ENCODE measurements around the gene ZFYVE27.
A peak's percentile ranks its signal among the peaks of the same experiment; 100 is the strongest.
"Not testable (repeated sequence)": the region's sequence is repeated elsewhere in the genome, so short reads cannot be mapped to it uniquely, and the experiment has no call there.

The ZFYVE27 gene, protein sequence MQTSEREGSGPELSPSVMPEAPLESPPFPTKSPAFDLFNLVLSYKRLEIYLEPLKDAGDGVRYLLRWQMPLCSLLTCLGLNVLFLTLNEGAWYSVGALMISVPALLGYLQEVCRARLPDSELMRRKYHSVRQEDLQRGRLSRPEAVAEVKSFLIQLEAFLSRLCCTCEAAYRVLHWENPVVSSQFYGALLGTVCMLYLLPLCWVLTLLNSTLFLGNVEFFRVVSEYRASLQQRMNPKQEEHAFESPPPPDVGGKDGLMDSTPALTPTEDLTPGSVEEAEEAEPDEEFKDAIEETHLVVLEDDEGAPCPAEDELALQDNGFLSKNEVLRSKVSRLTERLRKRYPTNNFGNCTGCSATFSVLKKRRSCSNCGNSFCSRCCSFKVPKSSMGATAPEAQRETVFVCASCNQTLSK

DNA sequence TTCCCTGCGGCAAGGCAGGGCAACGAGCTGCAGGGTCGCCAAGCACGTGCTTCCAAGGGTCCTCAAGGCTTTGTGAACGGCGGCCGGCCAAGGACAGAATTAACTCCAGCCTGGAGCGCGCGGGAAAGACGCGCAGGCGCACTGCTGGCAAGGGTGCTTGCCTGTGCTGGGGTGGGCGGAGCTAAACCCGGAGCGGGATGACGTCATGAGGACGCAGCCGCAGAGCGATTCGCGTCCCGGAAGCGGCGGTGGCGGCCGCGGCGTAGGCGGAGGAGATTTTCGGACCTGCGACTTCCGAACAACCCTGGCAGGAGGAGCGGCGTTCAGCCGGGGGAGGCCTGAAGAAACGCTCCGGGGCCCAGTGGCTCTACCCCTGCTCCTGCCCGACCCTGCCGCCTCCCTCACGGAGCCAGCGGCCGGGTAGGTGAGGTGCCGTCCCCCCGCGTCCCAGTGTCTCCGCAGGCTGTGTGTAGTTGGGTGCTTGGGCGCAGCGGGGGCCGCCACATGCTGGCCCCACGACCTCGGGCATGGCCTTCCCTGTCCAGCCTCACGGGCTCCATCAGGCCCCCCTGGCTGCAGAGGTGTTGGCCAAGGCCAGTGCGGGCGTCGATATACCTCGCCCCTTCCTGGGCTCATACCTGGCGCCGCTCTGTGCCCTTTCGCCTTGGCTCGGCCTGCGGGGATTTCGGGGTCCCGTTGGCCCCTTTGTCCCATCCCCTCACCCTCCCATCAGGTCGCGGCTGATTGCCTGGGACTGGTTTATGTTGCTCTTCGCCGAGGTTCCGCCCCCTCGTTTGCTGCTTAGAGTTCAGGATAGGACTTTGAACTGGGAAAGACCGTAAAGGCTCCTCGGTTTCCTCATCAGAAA, at the start of gene ZFYVE27:
ZFYVE27 (plus strand) TSS at position 227 of the 868 bp plus-strand sequence. CDS start 1,350 bp downstream, outside the sequence.
- Histone ChIP-seq H3K79me2 (ENCODE audit: control insufficient read depth, insufficient read depth, low read length, unreplicated experiment) (peaks cover 37% of the 10 kb centered on the region), H3K4me1 (ENCODE audit: control insufficient read depth, insufficient read depth, low read length, unreplicated experiment) (peaks cover 15% of the 10 kb centered on the region), H3K27me3 (ENCODE audit: insufficient read depth, low read length) (no peaks in the 10 kb centered on the region), H3K36me3 (ENCODE audit: insufficient read depth, low read length) (peaks cover 3% of the 10 kb centered on the region; the same call in 1 of the 2 replicates), H3K27ac (ENCODE audit: low read depth, low read length) (peak within 1 kb of the TSS; percentile 67), H3K4me3 (ENCODE audit: low read depth, low read length) (peak within 1 kb of the TSS; percentile 91), H2AFZ (ENCODE audit: low read length, unreplicated experiment) (peak within 1 kb of the TSS; percentile 84)

DNA sequence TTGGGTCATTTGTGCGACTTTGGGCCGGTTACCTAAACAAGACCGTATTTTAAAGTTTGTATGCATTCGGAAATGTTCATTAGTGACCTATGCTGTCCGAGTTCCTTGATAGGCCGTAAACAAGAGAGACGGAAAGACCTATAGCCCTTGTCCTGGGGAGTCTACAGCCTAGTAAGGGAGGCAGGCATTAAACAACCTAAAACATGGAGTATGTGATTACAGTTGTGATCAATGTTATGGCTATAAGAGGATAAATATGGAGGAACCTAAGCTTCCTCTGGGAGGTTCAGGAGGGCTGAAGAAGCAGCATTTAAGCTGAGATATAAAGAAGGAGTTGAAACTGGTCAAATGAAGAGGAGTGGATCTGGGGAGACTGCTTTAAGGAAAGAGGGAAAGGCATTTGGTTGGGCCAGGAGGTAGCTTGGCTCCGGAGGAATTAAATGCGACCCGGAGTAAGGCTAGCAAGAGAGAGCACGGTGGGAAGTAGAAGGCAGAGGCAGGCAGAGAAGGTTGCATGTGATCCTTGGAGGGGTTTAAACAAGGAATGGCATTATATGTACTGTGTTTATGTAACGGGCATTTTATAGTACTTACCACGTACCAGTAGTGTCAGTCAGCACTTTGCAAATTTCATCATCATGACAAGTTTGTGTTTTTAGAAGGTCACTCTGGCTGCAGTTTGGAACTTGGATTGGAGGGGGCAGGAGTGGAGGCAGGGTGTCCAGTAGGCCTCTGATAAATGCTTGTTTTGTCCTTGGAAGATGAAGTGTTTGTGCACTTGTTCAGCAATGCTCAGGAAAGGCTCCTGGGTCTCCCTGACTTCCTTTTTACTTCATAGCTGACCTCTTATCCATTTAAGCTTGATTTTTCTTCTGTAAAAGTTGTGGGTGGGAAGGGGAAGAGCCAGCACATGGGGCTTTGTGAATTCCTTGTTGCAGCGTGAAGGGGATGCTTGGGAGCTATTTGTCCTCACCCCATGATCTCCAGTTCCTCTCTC, 48.8 kb upstream of the ZFYVE27 start:
- Histone ChIP-seq H3K4me3 (ENCODE audit: low read depth, low read length) (peak overlapping the region; percentile 59), H3K27ac (ENCODE audit: low read depth, low read length) (peak overlapping the region; percentile 91), H3K4me1 (ENCODE audit: control insufficient read depth, insufficient read depth, low read length, unreplicated experiment) (peaks cover 48% of the 10 kb centered on the region), H3K36me3 (ENCODE audit: insufficient read depth, low read length) (no peaks in the 10 kb centered on the region), H2AFZ (ENCODE audit: low read length, unreplicated experiment) (peak overlapping the region; percentile 43), H3K27me3 (ENCODE audit: insufficient read depth, low read length) (no peaks in the 10 kb centered on the region), H3K79me2 (ENCODE audit: control insufficient read depth, insufficient read depth, low read length, unreplicated experiment) (peaks cover 32% of the 10 kb centered on the region)

DNA sequence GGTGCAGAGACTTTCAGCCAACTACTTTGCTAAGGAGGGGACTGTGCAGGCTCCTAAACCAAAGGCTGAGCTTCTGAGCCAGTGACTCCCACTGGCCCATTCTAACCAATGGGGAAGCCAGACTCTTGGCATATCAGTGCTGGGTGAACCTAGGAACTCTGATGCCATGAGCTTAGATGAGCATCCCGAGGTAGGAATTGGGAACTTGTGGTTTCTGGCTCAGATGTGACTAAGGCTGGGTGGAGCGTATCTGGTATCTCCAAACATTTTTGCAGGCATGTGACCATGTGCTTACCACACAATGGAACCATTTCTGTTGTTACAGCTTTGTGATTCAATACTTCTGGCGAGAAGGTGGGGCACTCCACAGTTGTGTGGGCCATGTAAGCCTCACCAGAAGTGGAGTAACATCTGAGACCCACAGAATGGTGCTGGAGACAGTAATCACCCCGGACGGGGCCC, 47.3 kb upstream of the ZFYVE27 start:
- peak overlapping the region; percentile 91 for H3K27ac ChIP-seq (ENCODE audit: low read depth, low read length)
- no peaks in the 10 kb centered on the region for H3K36me3 ChIP-seq (ENCODE audit: insufficient read depth, low read length)
- peaks cover 21% of the 10 kb centered on the region for H3K79me2 ChIP-seq (ENCODE audit: control insufficient read depth, insufficient read depth, low read length, unreplicated experiment)
- H3K4me3 ChIP-seq (ENCODE audit: low read depth, low read length): no peak overlapping the region
- peak overlapping the region; percentile 78 for H2AFZ ChIP-seq (ENCODE audit: low read length, unreplicated experiment)
- H3K27me3 ChIP-seq (ENCODE audit: insufficient read depth, low read length): no peaks in the 10 kb centered on the region
- H3K4me1 ChIP-seq (ENCODE audit: control insufficient read depth, insufficient read depth, low read length, unreplicated experiment): peaks cover 36% of the 10 kb centered on the region

DNA sequence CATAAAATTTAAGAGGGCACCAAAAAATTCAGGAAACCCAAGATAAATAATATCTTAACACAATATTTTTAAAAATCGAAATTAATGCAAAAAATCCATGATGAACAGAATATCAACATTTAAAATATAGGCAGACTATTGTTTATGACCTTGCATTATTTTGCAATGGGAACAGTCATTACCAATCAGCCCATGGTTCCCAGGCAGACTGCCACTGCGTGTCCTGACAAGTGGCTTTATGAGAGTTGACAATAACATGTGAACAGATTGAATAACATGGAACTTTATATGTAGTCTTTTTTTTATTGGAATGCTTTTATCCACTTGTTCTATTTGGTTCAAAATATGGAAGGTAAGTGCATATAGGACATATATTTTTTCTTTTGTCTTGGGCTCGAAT, 46.8 kb upstream of the ZFYVE27 start:
- H3K36me3 ChIP-seq (ENCODE audit: insufficient read depth, low read length): no peaks in the 10 kb centered on the region
- peak overlapping the region; percentile 91 for H3K27ac ChIP-seq (ENCODE audit: low read depth, low read length)
- no peaks in the 10 kb centered on the region for H3K27me3 ChIP-seq (ENCODE audit: insufficient read depth, low read length)
- no peak overlapping the region for H3K4me3 ChIP-seq (ENCODE audit: low read depth, low read length)
- peaks cover 15% of the 10 kb centered on the region for H3K79me2 ChIP-seq (ENCODE audit: control insufficient read depth, insufficient read depth, low read length, unreplicated experiment)
- H2AFZ ChIP-seq (ENCODE audit: low read length, unreplicated experiment): peak overlapping the region; percentile 78
- H3K4me1 ChIP-seq (ENCODE audit: control insufficient read depth, insufficient read depth, low read length, unreplicated experiment): peaks cover 31% of the 10 kb centered on the region

DNA sequence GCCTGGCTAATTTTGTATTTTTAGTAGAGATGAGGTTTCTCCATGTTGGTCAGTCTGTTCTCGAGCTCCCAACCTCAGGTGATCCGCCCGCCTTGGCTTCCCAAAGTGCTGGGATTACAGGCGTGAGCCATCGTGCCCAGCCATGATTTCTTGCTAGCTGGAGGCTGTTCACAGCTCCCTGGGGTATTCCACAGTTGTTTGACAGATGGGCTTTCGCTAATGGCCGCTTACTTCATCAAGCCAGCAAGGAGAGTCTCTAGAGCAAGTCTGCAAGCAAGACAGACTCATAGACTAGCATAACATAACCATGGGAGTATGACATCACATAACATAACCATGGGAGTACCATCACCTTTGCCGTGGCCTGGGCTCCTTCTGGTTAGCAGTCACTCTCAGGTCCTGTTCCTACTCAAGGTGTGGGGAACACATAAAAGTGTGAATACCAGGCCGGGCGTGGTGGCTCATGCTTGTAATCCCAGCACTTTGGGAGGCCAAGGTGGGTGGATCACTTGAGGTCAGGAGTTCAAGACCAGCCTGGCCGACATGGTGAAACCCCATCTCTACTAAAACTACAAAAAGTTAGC, 38.8 kb upstream of the ZFYVE27 start:
- H3K36me3 ChIP-seq (ENCODE audit: insufficient read depth, low read length); H3K27ac ChIP-seq (ENCODE audit: low read depth, low read length); H3K79me2 ChIP-seq (ENCODE audit: control insufficient read depth, insufficient read depth, low read length, unreplicated experiment); H3K4me3 ChIP-seq (ENCODE audit: low read depth, low read length); H2AFZ ChIP-seq (ENCODE audit: low read length, unreplicated experiment); H3K4me1 ChIP-seq (ENCODE audit: control insufficient read depth, insufficient read depth, low read length, unreplicated experiment); H3K27me3 ChIP-seq (ENCODE audit: insufficient read depth, low read length): not testable (repeated sequence)

DNA sequence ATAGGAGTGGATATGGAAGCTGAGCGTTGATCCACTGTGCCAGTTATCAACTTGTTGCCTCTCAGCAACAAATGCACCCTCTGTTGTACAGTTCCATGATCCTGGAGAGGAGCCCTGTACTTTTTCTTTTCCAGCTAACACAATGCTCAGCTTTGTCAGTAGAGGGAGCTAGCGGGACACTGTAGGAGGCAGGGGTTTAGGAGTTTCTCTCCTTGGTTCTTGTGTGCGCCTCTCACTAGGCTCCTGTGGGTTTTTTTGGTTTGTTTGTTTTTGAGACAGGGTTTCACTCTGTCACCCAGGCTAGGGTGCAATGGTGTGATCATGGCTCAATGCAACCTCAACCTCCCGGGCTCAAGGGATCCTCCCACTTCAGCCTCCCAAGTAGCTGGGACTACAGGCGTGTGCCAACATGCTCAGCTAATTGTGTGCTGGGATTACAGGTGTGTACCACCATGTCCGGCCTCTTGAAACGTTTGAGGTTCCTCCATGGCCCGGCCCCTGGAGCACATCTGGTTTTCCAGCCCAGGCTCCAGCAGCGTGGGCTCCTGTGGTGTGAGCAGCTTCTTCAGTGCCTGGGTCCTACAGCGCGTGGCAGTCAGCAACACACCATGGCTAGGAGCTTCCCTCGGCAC, 35.4 kb upstream of the ZFYVE27 start:
- Histone ChIP-seq H3K79me2 (ENCODE audit: control insufficient read depth, insufficient read depth, low read length, unreplicated experiment) (no peaks in the 10 kb centered on the region), H3K27ac (ENCODE audit: low read depth, low read length) (no peak overlapping the region)

DNA sequence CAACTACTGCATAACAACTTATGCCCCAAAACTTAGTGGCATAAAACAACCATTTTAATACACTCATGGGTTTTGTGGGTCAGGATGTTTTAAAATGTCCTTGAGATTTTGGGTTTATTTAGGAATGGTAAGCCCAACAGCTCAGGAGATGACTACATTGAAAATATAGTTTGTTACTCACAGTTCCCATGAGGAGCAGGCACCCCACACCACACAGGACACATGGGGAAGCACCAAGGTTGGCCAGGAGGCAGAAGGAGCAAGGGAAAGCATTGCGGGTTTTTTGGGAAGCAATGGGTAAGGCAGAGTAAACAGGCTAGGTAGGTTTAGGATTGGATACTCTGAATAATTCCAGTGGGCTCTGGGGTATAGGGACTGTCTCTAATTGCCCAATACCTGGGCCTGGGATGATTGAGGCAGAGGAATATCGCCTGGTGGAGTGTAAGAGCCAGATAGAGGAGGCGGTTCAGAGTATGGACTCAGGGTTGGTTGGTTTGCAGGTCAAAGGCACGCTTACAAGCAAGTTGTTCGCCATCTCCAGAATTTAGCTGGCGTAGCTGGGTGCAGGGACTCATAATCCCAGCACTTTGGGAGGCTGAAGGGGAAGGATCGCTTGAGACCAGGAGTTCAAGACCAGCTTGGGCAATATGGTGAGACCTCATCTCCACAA, 33.4 kb upstream of the ZFYVE27 start:
- Histone ChIP-seq H3K27ac (ENCODE audit: low read depth, low read length) (no peak overlapping the region), H2AFZ (ENCODE audit: low read length, unreplicated experiment) (no peak overlapping the region), H3K4me1 (ENCODE audit: control insufficient read depth, insufficient read depth, low read length, unreplicated experiment) (no peaks in the 10 kb centered on the region), H3K79me2 (ENCODE audit: control insufficient read depth, insufficient read depth, low read length, unreplicated experiment) (no peaks in the 10 kb centered on the region), H3K27me3 (ENCODE audit: insufficient read depth, low read length) (no peaks in the 10 kb centered on the region), H3K36me3 (ENCODE audit: insufficient read depth, low read length) (no peaks in the 10 kb centered on the region), H3K4me3 (ENCODE audit: low read depth, low read length) (no peak overlapping the region)

More for the DNA sequence above, 35.4 kb upstream of the ZFYVE27 start:
- Histone ChIP-seq H3K36me3 (ENCODE audit: insufficient read depth, low read length) (no peaks in the 10 kb centered on the region), H2AFZ (ENCODE audit: low read length, unreplicated experiment) (no peak overlapping the region), H3K4me1 (ENCODE audit: control insufficient read depth, insufficient read depth, low read length, unreplicated experiment) (no peaks in the 10 kb centered on the region), H3K4me3 (ENCODE audit: low read depth, low read length) (no peak overlapping the region), H3K27me3 (ENCODE audit: insufficient read depth, low read length) (no peaks in the 10 kb centered on the region)

DNA sequence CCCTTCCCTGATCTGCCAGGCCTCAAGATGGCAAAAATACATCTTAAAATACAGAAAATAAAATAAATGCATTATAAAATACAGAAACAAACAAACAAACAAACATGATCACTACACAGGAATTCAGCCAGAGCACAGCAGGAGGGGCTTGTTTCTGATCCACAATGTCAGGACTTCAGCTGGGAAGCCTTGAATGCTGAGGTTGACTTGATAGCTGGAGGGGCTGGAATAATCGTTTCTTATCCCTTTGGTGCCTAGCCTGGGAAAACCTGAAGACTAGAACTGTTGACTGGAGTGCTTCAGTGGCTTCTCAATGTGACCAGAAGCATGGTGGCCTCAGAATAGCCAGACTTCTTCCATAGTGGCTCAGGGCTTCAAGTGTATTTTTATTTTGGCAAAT, 32.6 kb upstream of the ZFYVE27 start:
- no peaks in the 10 kb centered on the region for H3K4me1 ChIP-seq (ENCODE audit: control insufficient read depth, insufficient read depth, low read length, unreplicated experiment)
- no peak overlapping the region for H3K27ac ChIP-seq (ENCODE audit: low read depth, low read length)
- no peak overlapping the region for H3K4me3 ChIP-seq (ENCODE audit: low read depth, low read length)
- no peaks in the 10 kb centered on the region for H3K36me3 ChIP-seq (ENCODE audit: insufficient read depth, low read length)
- H3K27me3 ChIP-seq (ENCODE audit: insufficient read depth, low read length): no peaks in the 10 kb centered on the region
- no peaks in the 10 kb centered on the region for H3K79me2 ChIP-seq (ENCODE audit: control insufficient read depth, insufficient read depth, low read length, unreplicated experiment)
- H2AFZ ChIP-seq (ENCODE audit: low read length, unreplicated experiment): no peak overlapping the region

DNA sequence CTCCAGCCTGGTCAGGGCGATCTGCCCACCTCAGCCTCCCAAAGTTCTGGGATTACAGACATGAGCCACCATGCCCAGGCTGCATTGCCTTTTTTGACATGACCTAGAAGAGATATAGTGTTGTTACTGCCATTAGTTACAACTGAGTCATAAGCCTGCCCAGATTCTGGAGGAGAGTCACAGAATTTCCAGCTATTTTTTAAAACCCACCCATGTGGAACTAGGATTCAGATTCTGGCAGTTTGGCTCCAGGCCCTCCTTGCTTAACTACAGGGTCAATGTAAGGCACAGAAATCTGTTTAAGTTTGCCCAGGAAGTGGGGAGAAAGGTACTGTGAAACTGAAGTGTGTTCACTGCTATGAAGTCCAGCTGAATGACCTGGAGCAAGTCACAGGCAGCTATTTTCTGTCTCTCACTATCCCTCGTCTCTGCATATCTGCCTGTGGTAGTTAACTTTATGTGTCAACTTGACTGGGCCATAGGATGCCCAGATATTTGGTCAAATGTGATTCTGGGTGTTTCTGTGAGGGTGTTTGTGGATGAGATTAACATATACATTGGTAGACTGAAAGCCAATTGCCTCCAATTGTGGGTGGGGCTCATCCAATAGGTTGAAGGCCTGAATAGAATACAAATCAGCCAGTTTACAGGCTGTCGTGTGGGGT, 31.8 kb upstream of the ZFYVE27 start:
- no peaks in the 10 kb centered on the region for H3K79me2 ChIP-seq (ENCODE audit: control insufficient read depth, insufficient read depth, low read length, unreplicated experiment)
- H3K4me1 ChIP-seq (ENCODE audit: control insufficient read depth, insufficient read depth, low read length, unreplicated experiment): no peaks in the 10 kb centered on the region
- no peak overlapping the region for H2AFZ ChIP-seq (ENCODE audit: low read length, unreplicated experiment)
- H3K36me3 ChIP-seq (ENCODE audit: insufficient read depth, low read length): no peaks in the 10 kb centered on the region
- H3K4me3 ChIP-seq (ENCODE audit: low read depth, low read length): no peak overlapping the region
- no peaks in the 10 kb centered on the region for H3K27me3 ChIP-seq (ENCODE audit: insufficient read depth, low read length)
- no peak overlapping the region for H3K27ac ChIP-seq (ENCODE audit: low read depth, low read length)

Data from ACC112 (cell line).